CD4-positive, alpha-beta T cell treated with Interleukin-6 for 4 hours (primary cell): Measurements from ENCODE around the gene CHN2.
"Not testable (repeated sequence)": the region's sequence is repeated elsewhere in the genome, so short reads cannot be mapped to it uniquely, and the experiment has no call there.

ENCODE experiments used
- DNase-seq: peaks from one replicate; pipeline ENCODE4 v3.0.0-alpha.2; 2020; ENCODE audit warnings: mixed read lengths

Gene CHN2

GRCh38 chr7:29262191-29262917 is 67.8 kb downstream of the CHN2 start:
- DNase-seq = no peak

- DNase-seq = not testable (repeated sequence)
These were observed 69.1 kb downstream of the CHN2 start for GRCh38 chr7:29263601-29264207.

- DNase-seq = no peak
These were observed 70.8 kb downstream of the CHN2 start for GRCh38 chr7:29265208-29265923.

DNA sequence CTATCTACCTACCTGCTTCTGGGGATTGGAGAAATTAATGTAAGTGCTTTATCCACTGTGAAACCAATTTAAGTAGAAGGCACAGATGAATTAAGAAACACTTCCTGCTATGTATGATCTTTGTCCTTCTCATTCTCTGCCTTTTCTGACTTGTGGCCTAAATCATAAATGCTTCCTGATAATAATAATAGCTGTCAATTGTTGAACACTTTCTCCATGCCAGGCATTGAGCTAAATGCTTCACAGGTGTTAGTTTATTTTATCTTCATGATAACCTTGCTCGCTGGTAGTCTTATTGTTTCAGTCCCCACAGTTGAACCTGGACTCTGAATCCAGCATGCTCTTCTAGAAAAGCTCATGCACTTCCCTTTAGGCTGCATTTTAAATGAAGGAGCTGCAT is 75.4 kb downstream of the CHN2 start:
- DNase-seq = no peak

GRCh38 chr7:29270594-29271318 is 76.2 kb downstream of the CHN2 start:
- DNase-seq = no peak

- DNase-seq = no peak
These were observed 76.7 kb downstream of the CHN2 start for GRCh38 chr7:29271319-29271658.

GRCh38 chr7:29272057-29272456 is 77.5 kb downstream of the CHN2 start:
- no peak for DNase-seq

DNA sequence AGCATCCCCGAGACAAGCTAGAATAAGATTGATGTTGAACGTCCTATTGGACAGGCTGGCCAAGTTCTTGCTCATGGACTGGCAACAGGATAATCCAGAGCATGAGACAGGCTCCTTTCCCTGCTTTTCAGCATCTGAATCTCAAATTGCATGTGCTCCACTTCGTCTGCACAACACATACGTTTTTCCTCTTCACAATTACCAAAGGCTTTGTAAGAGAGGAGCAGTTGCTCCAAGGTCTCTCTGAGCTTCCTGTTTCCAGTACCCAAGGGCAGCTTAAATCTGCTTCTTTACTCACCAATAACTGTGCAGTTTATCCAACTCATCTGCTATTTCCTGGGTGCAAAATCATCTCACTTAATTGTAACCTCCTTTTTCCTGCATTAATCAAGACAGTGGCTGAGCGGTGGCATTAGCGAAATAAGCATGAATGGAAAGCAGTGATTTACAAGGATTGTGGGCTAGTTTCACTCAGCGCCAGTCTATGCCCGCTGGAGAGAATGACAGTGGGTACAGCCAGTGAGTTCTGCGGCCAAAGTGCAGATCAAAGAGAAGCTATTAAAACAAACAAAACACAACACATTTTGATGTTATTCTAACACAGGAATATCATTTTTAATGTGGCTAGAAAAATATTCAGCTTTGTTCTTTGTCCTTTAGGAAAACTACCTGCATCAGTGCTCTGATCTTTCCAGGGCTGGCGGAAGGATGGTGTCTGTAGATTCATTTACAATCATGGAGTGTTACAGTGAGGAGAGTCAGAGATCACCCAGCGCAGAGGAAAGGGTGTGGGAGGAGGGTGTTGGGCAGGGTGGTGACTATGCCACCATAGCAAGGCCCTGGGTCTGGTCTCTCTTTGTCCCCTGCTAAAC is 79.8 kb downstream of the CHN2 start:
- DNase-seq = no peak

DNA sequence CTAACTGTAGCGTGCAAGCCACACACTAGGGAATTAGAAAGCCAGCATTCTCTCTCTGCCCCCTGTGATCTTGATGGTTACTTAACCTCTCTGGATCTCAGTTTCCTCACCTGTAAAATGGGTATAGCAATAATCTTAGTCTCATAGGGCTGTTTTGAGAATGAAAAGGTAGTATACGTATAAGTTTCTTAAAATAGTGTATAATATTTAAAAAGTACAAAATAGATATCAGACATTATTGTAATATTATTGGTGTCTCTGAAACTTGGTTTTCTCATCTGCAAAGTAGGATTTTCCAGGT is 80.4 kb downstream of the CHN2 start:
- DNase-seq = no peak

DNA sequence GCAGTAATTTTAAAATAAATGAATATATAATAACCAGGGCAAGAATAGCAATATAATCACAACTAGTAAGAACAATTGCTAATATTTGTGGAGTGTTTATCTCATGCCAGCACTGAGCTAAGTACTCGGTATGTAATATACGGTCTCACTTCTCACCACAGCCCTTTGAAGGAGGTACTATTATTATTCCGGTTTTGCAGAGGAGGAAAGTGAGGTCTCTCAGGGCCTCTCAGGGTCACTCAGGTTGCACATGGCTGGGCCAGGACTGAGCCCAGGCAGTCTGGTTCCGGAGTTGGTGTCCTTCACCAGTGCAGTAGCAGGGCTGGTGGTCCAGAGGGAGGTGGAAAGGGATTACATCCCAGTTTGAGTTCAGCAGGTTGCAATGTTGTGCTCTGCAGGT is 80.9 kb downstream of the CHN2 start:
- DNase-seq = no peak

DNA sequence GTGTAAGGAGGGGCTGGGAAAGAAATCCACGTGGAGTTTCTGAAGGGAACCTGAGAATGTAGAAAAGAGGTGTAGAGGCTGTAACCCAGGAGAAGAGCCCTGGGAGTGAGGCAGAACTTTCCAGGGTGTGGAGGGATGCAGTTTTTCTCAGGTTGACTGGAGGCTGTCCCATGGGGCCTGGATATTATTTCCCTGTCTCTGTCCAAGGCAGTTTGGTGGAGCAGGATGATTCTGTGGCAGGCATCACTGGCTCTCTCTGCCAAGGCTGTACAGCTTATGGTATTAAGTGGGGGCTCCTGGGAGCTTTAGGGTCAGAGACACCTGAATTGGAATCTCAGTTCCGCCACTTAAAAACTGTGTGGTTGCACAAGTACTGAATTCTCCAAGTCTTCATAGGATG is 81.6 kb downstream of the CHN2 start:
- no peak for DNase-seq

- no peak for DNase-seq
These were observed 82.2 kb downstream of the CHN2 start for GRCh38 chr7:29276806-29277205.

DNA sequence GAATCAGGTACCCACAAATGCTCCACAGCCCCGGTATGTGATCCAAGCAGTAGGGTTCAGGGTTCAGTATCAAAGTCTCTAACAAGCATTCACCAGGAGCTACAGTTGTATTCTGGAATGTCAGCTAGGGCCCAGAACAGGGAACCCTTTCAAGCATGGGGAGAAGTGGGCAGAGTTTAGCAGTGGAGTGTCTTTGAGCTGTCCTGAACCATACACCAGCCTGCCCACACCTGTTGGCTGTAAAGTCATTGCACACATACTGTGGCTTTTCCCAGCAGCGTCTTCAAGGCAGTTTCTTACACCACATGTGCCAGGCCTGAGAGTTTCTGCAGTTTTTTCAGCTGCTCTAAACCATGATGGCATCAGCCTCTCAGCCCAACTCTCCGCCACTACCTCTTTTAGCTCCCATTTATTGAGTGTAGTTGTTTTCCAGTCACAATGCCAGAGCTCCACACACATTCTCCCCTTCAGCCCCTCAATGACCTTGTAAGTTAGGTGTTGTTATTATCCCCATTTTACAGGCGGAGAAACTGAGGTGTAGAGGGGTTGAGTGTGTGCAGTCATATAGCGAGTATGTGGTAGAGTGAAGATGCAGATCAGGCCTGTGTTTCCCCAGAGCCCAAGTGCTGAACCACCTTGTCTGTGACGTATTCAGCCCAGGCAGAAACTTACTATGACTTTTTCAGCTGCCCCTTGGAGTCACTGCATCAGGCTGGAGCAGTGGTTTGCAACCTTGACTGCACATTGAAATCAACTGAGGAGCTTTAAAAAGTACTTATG is 83.1 kb downstream of the CHN2 start:
- DNase-seq = no peak

- DNase-seq = no peak
These were observed 83.9 kb downstream of the CHN2 start for GRCh38 chr7:29278337-29279069.

- DNase-seq = no peak
These were observed 87.4 kb downstream of the CHN2 start for GRCh38 chr7:29281782-29282541.

GRCh38 chr7:29282819-29283414 is 88.3 kb downstream of the CHN2 start:
- DNase-seq = no peak

- no peak for DNase-seq
These were observed 90.3 kb downstream of the CHN2 start for GRCh38 chr7:29284696-29285443.

- no peak for DNase-seq
These were observed 90.8 kb downstream of the CHN2 start for GRCh38 chr7:29285444-29285793.

- no peak for DNase-seq
These were observed 91.3 kb downstream of the CHN2 start for GRCh38 chr7:29285861-29286260.
